PC-3 (cell line): Measurements from ENCODE around the gene CRB3. TPM values are rescaled to one million over a fixed set of nuclear protein-coding genes. Genes with fewer than 3 reads are reported as not detected.

ENCODE experiments used
- ATAC-seq: fragments of 200-7000 bp; cut with Tn5 transposase; 2 replicates; pipeline ENCODE4 v1.9.1; 2020; ENCODE audit warnings: mild to moderate bottlenecking, moderate library complexity
- BruUV-seq: library from RNA; stranded (reverse); fragments of 400-500 nt; replicated peaks from 2 replicates; lab custom pipeline; 2021; lab: Mats Ljungman, UMichigan
- CTCF ChIA-PET: fragments of 300-600 bp; sonication (Branson Sonifier 250); formaldehyde crosslinking; loops from one replicate; lab custom pipeline; 2022; ENCODE audit warnings: antibody characterized with exemption; lab: Charles Lee
- POLR2A ChIA-PET: fragments of 300-600 bp; sonication (Branson Sonifier 250); formaldehyde crosslinking; loops from one replicate; lab custom pipeline; 2022; ENCODE audit warnings: antibody characterized with exemption; ENCODE audit not compliant: unreplicated experiment; lab: Charles Lee
- DNase-seq: peaks from one replicate; pipeline ENCODE4 v3.0.0-alpha.2; 2015
- H2AFZ ChIP-seq: fragments of 300-600 bp; sonication (generic); 2 replicates; pipeline ENCODE4 v1.6.0; 2016; ENCODE audit warnings: antibody characterized with exemption, low read length
- H3F3A ChIP-seq: fragments of 300-600 bp; sonication (generic); one replicate; pipeline ENCODE4 v1.6.0; 2017; ENCODE audit warnings: antibody characterized with exemption, low read length, control low read depth, mild to moderate bottlenecking; ENCODE audit not compliant: unreplicated experiment
- H3K27ac ChIP-seq: fragments of 300-600 bp; sonication (generic); 2 replicates; pipeline ENCODE4 v1.5.1; 2016; ENCODE audit warnings: mild to moderate bottlenecking, low read length
- H3K27me3 ChIP-seq: fragments of 300-600 bp; sonication (generic); 2 replicates; pipeline ENCODE4 v1.6.1; 2016; ENCODE audit warnings: low read length, mixed read lengths
- H3K36me3 ChIP-seq: fragments of 300-600 bp; sonication (generic); 2 replicates; pipeline ENCODE4 v1.6.1; 2016; ENCODE audit warnings: low read depth, mixed run types, low read length, mixed read lengths
- H3K4me1 ChIP-seq: fragments of 300-600 bp; sonication (generic); 2 replicates; pipeline ENCODE4 v1.5.1; 2016; ENCODE audit warnings: low read length; ENCODE audit not compliant: insufficient read depth
- H3K4me2 ChIP-seq: fragments of 300-600 bp; sonication (generic); 2 replicates; pipeline ENCODE4 v1.6.0; 2016; ENCODE audit warnings: low read length
- H3K4me3 ChIP-seq: fragments of 300-600 bp; sonication (generic); 2 replicates; pipeline ENCODE4 v1.5.1; 2016; ENCODE audit warnings: mild to moderate bottlenecking, low read length, mixed read lengths
- H3K79me2 ChIP-seq: fragments of 300-600 bp; sonication (generic); 2 replicates; pipeline ENCODE4 v1.6.1; 2017; ENCODE audit warnings: low read length, mixed read lengths
- H3K9ac ChIP-seq: fragments of 300-600 bp; sonication (generic); 2 replicates; pipeline ENCODE4 v1.6.0; 2016; ENCODE audit warnings: mild to moderate bottlenecking, low read length
- H3K9me2 ChIP-seq: fragments of 300-600 bp; sonication (generic); replicated peaks from 2 replicates; pipeline ENCODE4 v1.6.1; 2016; ENCODE audit warnings: mixed run types, low read length, mixed read lengths
- H3K9me3 ChIP-seq: fragments of 300-600 bp; sonication (generic); 2 replicates; pipeline ENCODE4 v1.6.1; 2016; ENCODE audit warnings: low read length, mixed read lengths
- H4K20me1 ChIP-seq: fragments of 300-600 bp; sonication (generic); 2 replicates; pipeline ENCODE4 v1.6.1; 2016; ENCODE audit warnings: low read length, mixed read lengths
- CTCF ChIP-seq: fragments of 300-600 bp; sonication (generic); conservative IDR thresholded peaks from 2 replicates; pipeline ENCODE4 v1.5.1; 2017; ENCODE audit warnings: antibody characterized with exemption, low read depth, mild to moderate bottlenecking, low read length
- EZH2 ChIP-seq: fragments of 300-600 bp; sonication (generic); IDR thresholded peaks from one replicate; pipeline ENCODE4 v1.6.1; 2017; ENCODE audit warnings: antibody characterized with exemption, mild to moderate bottlenecking, low read length; ENCODE audit not compliant: unreplicated experiment
- EZH2phosphoT487 ChIP-seq: fragments of 300-600 bp; sonication (generic); IDR thresholded peaks from 2 replicates; pipeline ENCODE4 v1.6.1; 2018; ENCODE audit warnings: mild to moderate bottlenecking, antibody characterized with exemption, low read length, borderline replicate concordance
- intact Hi-C: fragments of 100-400 bp; cut with micrococcal nuclease; formaldehyde crosslinking; loops from 2 replicates; pipeline ENCODE4 v1.9.0; 2023
- total RNA-seq: library from RNA; depleted of rRNA; stranded (reverse); fragments of >200 nt; gene quantifications from 2 replicates; pipeline ENCODE4 v1.2.3, GENCODE V29; 2014

Gene CRB3
- total RNA-seq, 1 experiment from 2014 or later, result 71.3 TPM

- intact Hi-C loops, result no loop called here
- no TSS peak for BruUV-seq
- POLR2A ChIA-PET, result no interaction called here
These were observed 8.1 kb upstream of the CRB3 start for GRCh38 chr19:6455924-6456323.

GRCh38 chr19:6457958-6458694 lies 5.9 kb upstream of the CRB3 start:
- peaks cover 8% of the 10 kb centered on the region for H3K4me1 ChIP-seq
- peak overlapping the region; percentile 68; the same call in 1 of the 2 replicates for H3K4me3 ChIP-seq
- no TSS peak for BruUV-seq
- no peak overlapping the region for H3K9ac ChIP-seq
- H3K9me3 ChIP-seq, result no peaks in the 10 kb centered on the region
- TF ChIP-seq EZH2, result no peak
- no peak for TF ChIP-seq CTCF
- TF ChIP-seq EZH2phosphoT487, result no peak
- ChIA-PET POLR2A (no interaction called here), CTCF (no interaction called here)
- peaks cover 26% of the 10 kb centered on the region for H3K36me3 ChIP-seq
- no peak for ATAC-seq
- no peak overlapping the region for H2AFZ ChIP-seq
- H3K27ac ChIP-seq, result no peak overlapping the region
- peak overlapping the region; percentile 97; the same call in 1 of the 2 replicates for H3K4me2 ChIP-seq
- H4K20me1 ChIP-seq, result no peaks in the 10 kb centered on the region
- DNase-seq, result no peak
- no peaks in the 10 kb centered on the region for H3K79me2 ChIP-seq
- intact Hi-C loops, result no loop called here
- H3K27me3 ChIP-seq, result no peaks in the 10 kb centered on the region
- H3F3A ChIP-seq, result no peaks in the 10 kb centered on the region
- no peaks in the 10 kb centered on the region for H3K9me2 ChIP-seq

More at GRCh38 chr19:6455924-6456323, 8.1 kb upstream of the CRB3 start:
- Histone ChIP-seq H3K9ac (no peak overlapping the region), H4K20me1 (no peaks in the 10 kb centered on the region), H3K79me2 (no peaks in the 10 kb centered on the region), H3K4me1 (peaks cover 8% of the 10 kb centered on the region), H3F3A (no peaks in the 10 kb centered on the region), H3K27ac (no peak overlapping the region), H3K9me3 (no peaks in the 10 kb centered on the region), H3K36me3 (peaks cover 26% of the 10 kb centered on the region), H3K9me2 (no peaks in the 10 kb centered on the region), H3K27me3 (no peaks in the 10 kb centered on the region), H2AFZ (no peak overlapping the region), H3K4me2 (no peak overlapping the region), H3K4me3 (no peak overlapping the region)
- ATAC-seq (no peak), DNase-seq (no peak)
- TF ChIP-seq EZH2phosphoT487 (no peak), EZH2 (no peak), CTCF (no peak)
- CTCF ChIA-PET, result no interaction called here

GRCh38 chr19:6458695-6459261 lies 5.3 kb upstream of the CRB3 start:
- peak; percentile 14 for DNase-seq
- Histone ChIP-seq H3K4me1 (peaks cover 8% of the 10 kb centered on the region), H3K4me3 (peak overlapping the region; percentile 68), H3K27ac (no peak overlapping the region), H2AFZ (peak overlapping the region; percentile 75), H3K9me2 (no peaks in the 10 kb centered on the region), H4K20me1 (no peaks in the 10 kb centered on the region), H3F3A (no peaks in the 10 kb centered on the region), H3K9me3 (no peaks in the 10 kb centered on the region), H3K4me2 (peak overlapping the region; percentile 97), H3K36me3 (peaks cover 24% of the 10 kb centered on the region), H3K79me2 (no peaks in the 10 kb centered on the region), H3K9ac (peak overlapping the region; percentile 39; the same call in 1 of the 2 replicates), H3K27me3 (no peaks in the 10 kb centered on the region)
- BruUV-seq, result TSS peak; percentile 33
- CTCF ChIA-PET, result no interaction called here
- intact Hi-C loops, result no loop called here
- no peak for TF ChIP-seq CTCF
- POLR2A ChIA-PET, result no interaction called here
- no peak for ATAC-seq
